Astrocyte (in vitro differentiated cells and primary cell): ENCODE measurements around the gene CIAPIN1. TPM values are rescaled to one million over a fixed set of nuclear protein-coding genes. Genes with fewer than 3 reads are reported as not detected.
A peak's percentile ranks its signal among the peaks of the same experiment; 100 is the strongest.

Experiments
- DNase-seq: peaks from one replicate; pipeline ENCODE4 v3.0.0-alpha.2; 2010; ENCODE audit warnings: low read depth
- FAIRE-seq: peaks from 2 replicates; lab custom pipeline; 2011; peaks lifted over from hg19 to GRCh38; lab: Jason Lieb, UNC
- H2AFZ ChIP-seq: 2 replicates; pipeline ENCODE4 v1.6.0; 2012; ENCODE audit warnings: low read depth, low read length, inconsistent platforms
- H3K27ac ChIP-seq: 2 replicates; pipeline ENCODE4 v1.5.1; 2011; ENCODE audit warnings: low read depth, low read length, inconsistent platforms
- H3K27me3 ChIP-seq: 2 replicates; pipeline ENCODE4 v1.6.0; 2011; ENCODE audit warnings: low read length, inconsistent platforms; ENCODE audit not compliant: insufficient read depth
- H3K36me3 ChIP-seq: 2 replicates; pipeline ENCODE4 v1.5.1; 2011; ENCODE audit warnings: low read length, inconsistent platforms; ENCODE audit not compliant: insufficient read depth
- H3K4me1 ChIP-seq: 2 replicates; pipeline ENCODE4 v1.5.1; 2011; ENCODE audit warnings: low read length, inconsistent platforms; ENCODE audit not compliant: insufficient read depth
- H3K4me2 ChIP-seq: 2 replicates; pipeline ENCODE4 v1.6.0; 2012; ENCODE audit warnings: low read length, inconsistent platforms
- H3K4me3 ChIP-seq: 2 replicates; pipeline ENCODE4 v1.5.1; 2011; ENCODE audit warnings: low read depth, mild to moderate bottlenecking, low read length, inconsistent platforms; ENCODE audit not compliant: insufficient read depth
- H3K79me2 ChIP-seq: 2 replicates; pipeline ENCODE4 v1.6.0; 2012; ENCODE audit warnings: mild to moderate bottlenecking, low read length, inconsistent platforms; ENCODE audit not compliant: insufficient read depth
- H3K9ac ChIP-seq: 2 replicates; pipeline ENCODE4 v1.6.0; 2012; ENCODE audit warnings: mild to moderate bottlenecking, low read length, inconsistent platforms
- H3K9me3 ChIP-seq: 2 replicates; pipeline ENCODE4 v1.5.1; 2012; ENCODE audit warnings: low read depth, mild to moderate bottlenecking, low read length, inconsistent platforms; ENCODE audit not compliant: insufficient read depth
- H4K20me1 ChIP-seq: 2 replicates; pipeline ENCODE4 v1.6.0; 2012; ENCODE audit warnings: low read length, inconsistent platforms; ENCODE audit not compliant: insufficient read depth
- H3K27ac Mint-ChIP-seq: one replicate; pipeline ENCODE4 v1.8.0; 2021; ENCODE audit warnings: mild to moderate bottlenecking, mixed read lengths; ENCODE audit not compliant: unreplicated experiment
- H3K27me3 Mint-ChIP-seq: one replicate; pipeline ENCODE4 v1.8.0; 2021; ENCODE audit warnings: low read depth, mixed read lengths; ENCODE audit not compliant: unreplicated experiment
- H3K36me3 Mint-ChIP-seq: one replicate; pipeline ENCODE4 v1.8.0; 2021; ENCODE audit warnings: low read depth, mixed read lengths; ENCODE audit not compliant: unreplicated experiment
- H3K4me1 Mint-ChIP-seq: one replicate; pipeline ENCODE4 v1.8.0; 2021; ENCODE audit warnings: low read depth, mixed read lengths; ENCODE audit not compliant: unreplicated experiment
- H3K4me3 Mint-ChIP-seq: one replicate; pipeline ENCODE4 v1.8.0; 2021; ENCODE audit warnings: mild to moderate bottlenecking, moderate library complexity, mixed read lengths; ENCODE audit not compliant: unreplicated experiment
- H3K9me3 Mint-ChIP-seq: one replicate; pipeline ENCODE4 v1.8.0; 2021; ENCODE audit warnings: mild to moderate bottlenecking, mixed read lengths; ENCODE audit not compliant: unreplicated experiment
- CTCF ChIP-seq: IDR thresholded peaks from 2 replicates; pipeline ENCODE4 v1.5.1; 2011; ENCODE audit warnings: low read depth, mild to moderate bottlenecking, inconsistent platforms, low read length, moderate library complexity; ENCODE audit not compliant: insufficient read depth
- EZH2 ChIP-seq: IDR thresholded peaks from 2 replicates; pipeline ENCODE4 v1.6.1; 2012; ENCODE audit warnings: mild to moderate bottlenecking, low read length, inconsistent platforms; ENCODE audit not compliant: insufficient read depth
- total RNA-seq: library from RNA; stranded (reverse); gene quantifications from 2 replicates; pipeline ENCODE4 v1.2.1, GENCODE V29; 2021

CIAPIN1 gene
- total RNA-seq, 1 donor from 2014 or later: 68.9 TPM

- peaks cover 2% of the 10 kb centered on the region for H3K36me3 Mint-ChIP-seq
- Histone ChIP-seq H3K9me3 (no peaks in the 10 kb centered on the region), H2AFZ (no peak overlapping the region), H4K20me1 (peaks cover 10% of the 10 kb centered on the region), H3K36me3 (no peaks in the 10 kb centered on the region), H3K27me3 (no peaks in the 10 kb centered on the region), H3K27ac (no peak overlapping the region), H3K4me3 (no peak overlapping the region), H3K4me1 (peaks cover 23% of the 10 kb centered on the region), H3K4me2 (no peak overlapping the region), H3K9ac (no peak overlapping the region), H3K79me2 (no peaks in the 10 kb centered on the region)
- no peaks in the 10 kb centered on the region for H3K27me3 Mint-ChIP-seq
- DNase-seq (no peak), FAIRE-seq (no peak)
- H3K9me3 Mint-ChIP-seq: no peaks in the 10 kb centered on the region
- TF ChIP-seq CTCF (no peak), EZH2 (no peak)
- H3K27ac Mint-ChIP-seq: no peak overlapping the region
- peaks cover 20% of the 10 kb centered on the region for H3K4me1 Mint-ChIP-seq
- H3K4me3 Mint-ChIP-seq: peak overlapping the region; percentile 54
These were observed 35.8 kb upstream of the CIAPIN1 start for GRCh38 chr16:57482845-57483545.

DNA sequence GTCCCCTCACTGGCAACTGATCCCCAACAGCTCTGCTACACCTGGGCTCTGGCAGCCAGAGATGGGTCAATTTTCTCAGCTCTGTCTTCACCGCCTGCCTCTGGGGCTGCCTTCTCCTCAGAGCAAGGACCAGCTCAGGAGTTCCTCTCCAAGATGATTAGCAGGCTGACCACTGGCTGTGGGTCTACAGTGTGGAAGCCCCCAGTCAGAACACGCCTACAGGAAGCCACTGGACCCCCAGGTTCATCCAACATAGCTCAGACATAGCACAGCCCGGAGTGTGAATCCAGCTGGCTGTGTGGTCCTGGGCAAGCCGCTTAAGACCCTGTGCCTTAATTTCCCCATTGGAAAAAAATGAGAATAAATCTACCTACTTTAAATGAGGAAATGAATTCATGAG, 34.2 kb upstream of the CIAPIN1 start:
- peaks cover 2% of the 10 kb centered on the region for H3K36me3 Mint-ChIP-seq
- DNase-seq (no peak), FAIRE-seq (no peak)
- Histone ChIP-seq H3K36me3 (no peaks in the 10 kb centered on the region), H3K9ac (no peak overlapping the region), H2AFZ (no peak overlapping the region), H3K4me1 (peaks cover 20% of the 10 kb centered on the region), H4K20me1 (peaks cover 26% of the 10 kb centered on the region), H3K27me3 (no peaks in the 10 kb centered on the region), H3K79me2 (no peaks in the 10 kb centered on the region), H3K4me3 (no peak overlapping the region), H3K4me2 (no peak overlapping the region), H3K27ac (no peak overlapping the region), H3K9me3 (no peaks in the 10 kb centered on the region)
- no peaks in the 10 kb centered on the region for H3K27me3 Mint-ChIP-seq
- peaks cover 9% of the 10 kb centered on the region for H3K4me1 Mint-ChIP-seq
- no peak overlapping the region for H3K4me3 Mint-ChIP-seq
- H3K9me3 Mint-ChIP-seq: no peaks in the 10 kb centered on the region
- no peak overlapping the region for H3K27ac Mint-ChIP-seq
- TF ChIP-seq CTCF (no peak), EZH2 (no peak)

- Histone ChIP-seq H3K27ac (no peak overlapping the region), H3K4me2 (no peak overlapping the region)
- no peak for FAIRE-seq
These were observed 33.6 kb upstream of the CIAPIN1 start for GRCh38 chr16:57480754-57481230.

More at GRCh38 chr16:57480754-57481230, 33.6 kb upstream of the CIAPIN1 start:
- Mint-ChIP-seq H3K9me3 (no peaks in the 10 kb centered on the region), H3K36me3 (peaks cover 2% of the 10 kb centered on the region), H3K4me1 (peaks cover 9% of the 10 kb centered on the region), H3K4me3 (no peak overlapping the region), H3K27me3 (no peaks in the 10 kb centered on the region), H3K27ac (no peak overlapping the region)
- Histone ChIP-seq H3K79me2 (no peaks in the 10 kb centered on the region), H2AFZ (no peak overlapping the region), H3K9me3 (no peaks in the 10 kb centered on the region), H3K9ac (no peak overlapping the region), H3K4me1 (peaks cover 20% of the 10 kb centered on the region), H3K4me3 (no peak overlapping the region), H3K36me3 (no peaks in the 10 kb centered on the region), H3K27me3 (no peaks in the 10 kb centered on the region), H4K20me1 (peaks cover 31% of the 10 kb centered on the region)
- TF ChIP-seq EZH2: no peak
- no peak for TF ChIP-seq CTCF
- no peak for DNase-seq
